HepG2 (cell line): Measurements from ENCODE around the gene HRG. TPM values are rescaled to one million over a fixed set of nuclear protein-coding genes. Genes with fewer than 3 reads are reported as not detected.

ENCODE experiments used
- ATAC-seq: fragments of 200-7000 bp; cut with Tn5 transposase; 3 replicates; pipeline ENCODE4 v1.9.1; 2020; ENCODE audit warnings: mild to moderate bottlenecking, moderate library complexity
- BruUV-seq: library from RNA; stranded (reverse); fragments of 400-500 nt; replicated peaks from 2 replicates; lab custom pipeline; 2021; lab: Mats Ljungman, UMichigan
- CTCF ChIA-PET: fragments of 300-600 bp; formaldehyde crosslinking; extraction: SDS; loops from one replicate; lab custom pipeline; 2021; ENCODE audit warnings: low total read pairs, inconsistent platforms, low intra/inter-chr PET ratio; lab: Yijun Ruan, JAX
- POLR2A ChIA-PET: fragments of 350-600 bp; sonication (Branson Sonifier 250); formaldehyde crosslinking; loops from one replicate; lab custom pipeline; 2020; ENCODE audit warnings: antibody characterized with exemption, inconsistent platforms; lab: Yijun Ruan, JAX
- DNase-seq: peaks from one replicate; pipeline ENCODE4 v3.0.0-alpha.2; 2015; ENCODE audit warnings: low spot score
- FAIRE-seq: peaks from 3 replicates; lab custom pipeline; 2011; peaks lifted over from hg19 to GRCh38; lab: Jason Lieb, UNC
- H2AFZ ChIP-seq: one replicate; pipeline ENCODE4 v1.6.1; 2011; ENCODE audit warnings: low read length, inconsistent platforms
- H3K27ac ChIP-seq: fragments of 300-600 bp; 3 replicates; pipeline ENCODE4 v1.8.0; 2011; ENCODE audit warnings: mixed run types, mild to moderate bottlenecking, mixed read lengths, low read length, inconsistent platforms; ENCODE audit not compliant: insufficient read depth; ENCODE audit errors: extremely low read length
- H3K27me3 ChIP-seq, 2 experiments: fragments of 200-600 bp in 1 of 2; 2 replicates in 1 of 2; 3 replicates in 1 of 2; pipeline versions ENCODE4 v1.6.0 to v1.8.0; 2011; ENCODE audit warnings: low read length in 2 of 2, mild to moderate bottlenecking in 2 of 2, moderate library complexity in 2 of 2, inconsistent platforms in 1 of 2; ENCODE audit not compliant: insufficient read depth in 2 of 2, control insufficient read depth in 1 of 2
- H3K36me3 ChIP-seq, 2 experiments: fragments of 200-600 bp in 1 of 2; replicated peaks in 1 of 2; 2 replicates in 1 of 2; 3 replicates in 1 of 2; pipeline versions ENCODE4 v1.5.1 to v1.8.0; 2011; ENCODE audit warnings: low read length in 2 of 2, inconsistent platforms in 1 of 2; ENCODE audit not compliant: insufficient read depth in 2 of 2, control insufficient read depth in 1 of 2
- H3K4me1 ChIP-seq: 2 replicates; pipeline ENCODE4 v1.5.1; 2012; ENCODE audit warnings: low read length, inconsistent platforms; ENCODE audit not compliant: insufficient read depth
- H3K4me2 ChIP-seq: 2 replicates; pipeline ENCODE4 v1.6.0; 2011; ENCODE audit warnings: low read depth, low read length, inconsistent platforms
- H3K4me3 ChIP-seq, 3 experiments: fragments of 200-600 bp in 1 of 3; sonication (generic), shearing (Covaris generic) in 1 of 3; replicated peaks in 1 of 3; 2 replicates each; pipeline ENCODE4 v1.5.1; 2011 to 2016; ENCODE audit warnings: low read length in 3 of 3, inconsistent platforms in 2 of 3, low read depth in 2 of 3, mild to moderate bottlenecking in 2 of 3, control low read depth in 1 of 3, mixed read lengths in 1 of 3; ENCODE audit not compliant: insufficient read depth in 1 of 3
- H3K79me2 ChIP-seq: one replicate; pipeline ENCODE4 v1.6.1; 2011; ENCODE audit warnings: low read length, inconsistent platforms; ENCODE audit not compliant: insufficient read depth
- H3K9ac ChIP-seq: 2 replicates; pipeline ENCODE4 v1.6.0; 2011; ENCODE audit warnings: mild to moderate bottlenecking, low read depth, low read length, inconsistent platforms; ENCODE audit not compliant: insufficient read depth
- H3K9me3 ChIP-seq: 2 replicates; pipeline ENCODE4 v1.5.1; 2012; ENCODE audit warnings: mild to moderate bottlenecking, low read length
- H4K20me1 ChIP-seq: 2 replicates; pipeline ENCODE4 v1.6.0; 2011; ENCODE audit warnings: inconsistent platforms, mild to moderate bottlenecking, low read length, moderate library complexity; ENCODE audit not compliant: insufficient read depth
- AGO1 ChIP-seq: fragments of 200-400 bp; formaldehyde crosslinking; IDR thresholded peaks from 2 replicates; pipeline ENCODE4 v1.6.1; 2017; ENCODE audit warnings: mild to moderate bottlenecking, low read depth, low read length, moderate library complexity; ENCODE audit not compliant: poor library complexity, severe bottlenecking
- ARID4A ChIP-seq: sonication (generic); formaldehyde crosslinking; IDR thresholded peaks from 2 replicates; pipeline ENCODE4 v1.5.0; 2020; ENCODE audit warnings: mild to moderate bottlenecking, missing genetic modification reagents, borderline replicate concordance
- GTF2F1 ChIP-seq: fragments of 150-350 bp; IDR thresholded peaks from 2 replicates; pipeline ENCODE4 v1.6.1; 2014; ENCODE audit warnings: low read length
- NFATC3 ChIP-seq: sonication (generic); formaldehyde crosslinking; IDR thresholded peaks from 2 replicates; pipeline ENCODE4 v1.5.1; 2020; ENCODE audit warnings: mild to moderate bottlenecking, missing genetic modification reagents
- NFE2L1 ChIP-seq: sonication (generic); formaldehyde crosslinking; IDR thresholded peaks from 2 replicates; pipeline ENCODE4 v1.4.0; 2020; ENCODE audit warnings: missing genetic modification reagents, mild to moderate bottlenecking, borderline replicate concordance
- TCF7 ChIP-seq: sonication (generic); IDR thresholded peaks from 2 replicates; pipeline ENCODE4 v1.6.1; 2016; ENCODE audit warnings: antibody characterized with exemption, low read depth
- TEAD2 ChIP-seq: sonication (generic); formaldehyde crosslinking; IDR thresholded peaks from 2 replicates; pipeline ENCODE4 v1.9.0; 2021; ENCODE audit warnings: missing genetic modification reagents
- ZBTB3 ChIP-seq: sonication (generic); formaldehyde crosslinking; IDR thresholded peaks from 2 replicates; pipeline ENCODE4 v1.4.0; 2020; ENCODE audit warnings: low read depth, mild to moderate bottlenecking, moderate library complexity, missing genetic modification reagents, borderline replicate concordance
- ZNF124 ChIP-seq: sonication (generic); formaldehyde crosslinking; IDR thresholded peaks from 2 replicates; pipeline ENCODE4 v1.4.0; 2020; ENCODE audit warnings: missing genetic modification reagents
- ZNF264 ChIP-seq: sonication (generic); formaldehyde crosslinking; IDR thresholded peaks from 2 replicates; pipeline ENCODE4 v1.4.0; 2020; ENCODE audit warnings: missing genetic modification reagents
- ZNF282 ChIP-seq: fragments of 450-650 bp; IDR thresholded peaks from 2 replicates; pipeline ENCODE4 v1.6.1; 2018; ENCODE audit not compliant: partially characterized antibody
- ZNF44 ChIP-seq: sonication (generic); formaldehyde crosslinking; IDR thresholded peaks from 2 replicates; pipeline ENCODE4 v1.5.1; 2020; ENCODE audit warnings: mild to moderate bottlenecking, missing genetic modification reagents
- ZNF512 ChIP-seq: sonication (generic); formaldehyde crosslinking; IDR thresholded peaks from 2 replicates; pipeline ENCODE4 v1.4.0; 2020; ENCODE audit warnings: mild to moderate bottlenecking, missing genetic modification reagents
- ZNF660 ChIP-seq: sonication (generic); formaldehyde crosslinking; IDR thresholded peaks from 2 replicates; pipeline ENCODE4 v1.5.1; 2020; ENCODE audit warnings: mild to moderate bottlenecking, low read depth, missing genetic modification reagents, borderline replicate concordance
- ZSCAN9 ChIP-seq: IDR thresholded peaks from 2 replicates; pipeline ENCODE4 v1.6.1; 2016; ENCODE audit warnings: borderline replicate concordance
- in situ Hi-C: cut with HindIII; loops from 2 replicates; pipeline ENCODE4 v1.10.0; 2017; ENCODE audit warnings: low pct_unique_long_range_greater_than_20kb; ENCODE audit not compliant: extremely low pct_ligation_motif_present
- intact Hi-C: fragments of 100-400 bp; cut with micrococcal nuclease; formaldehyde crosslinking; loops from one replicate; pipeline ENCODE4 v1.10.0; 2022; ENCODE audit not compliant: unreplicated experiment
- polyA plus RNA-seq, 8 experiments: library from polyadenylated mRNA; depleted of rRNA in 3 of 8; stranded (reverse) in 7 of 8; unstranded in 1 of 8; fragments of >200 nt; fragmentation: Illumina TruSeq in 4 of 8; extraction: Trizol in 4 of 8; gene quantifications; 2 replicates each; pipeline versions ENCODE4 v1.2.1 to v1.2.3, GENCODE V29; 2011 to 2016; ENCODE audit warnings: low read depth in 4 of 8, missing spikeins in 1 of 8, mixed read lengths in 1 of 8; ENCODE audit not compliant: insufficient read depth in 1 of 8
- total RNA-seq, 5 experiments: library from RNA; depleted of rRNA; stranded (reverse); fragments of >200 nt; fragmentation: Illumina TruSeq; extraction: Trizol; gene quantifications; 2 replicates each; pipeline ENCODE4 v1.2.3, GENCODE V29; 2016; ENCODE audit warnings: low read depth in 1 of 5
- TF ChIP-seq, protein P1 (sequence below): sonication (generic); formaldehyde crosslinking; IDR thresholded peaks from 2 replicates; pipeline ENCODE4 v1.5.1; 2020; ENCODE audit warnings: mild to moderate bottlenecking, missing genetic modification reagents

HRG gene
- total and polyA plus RNA-seq, 2 of the 13 experiments (the other 11 are each of a cell fraction or from before 2014, with no cell fraction given), result 0.09 to 0.11 TPM

DNA sequence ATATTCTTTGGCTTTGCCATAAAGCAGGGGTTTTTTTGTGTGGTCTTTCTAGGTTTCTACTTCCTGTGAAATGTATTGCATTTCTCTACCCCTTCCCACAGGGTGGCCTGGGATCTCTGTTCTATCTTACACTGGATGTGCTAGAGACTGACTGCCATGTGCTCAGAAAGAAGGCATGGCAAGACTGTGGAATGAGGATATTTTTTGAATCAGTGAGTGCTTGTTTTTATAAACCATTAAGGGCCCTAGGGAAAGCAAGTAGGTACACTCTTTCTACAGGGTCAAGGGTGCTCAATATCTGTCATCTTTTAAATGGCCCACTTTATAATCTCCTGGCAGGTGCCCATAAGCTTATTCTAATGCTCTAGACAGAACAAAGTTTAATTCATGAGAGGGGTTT lies 24.9 kb upstream of the HRG start:
- no peak overlapping the region for H3K9ac ChIP-seq
- H3K4me1 ChIP-seq, result peaks cover 20% of the 10 kb centered on the region
- H2AFZ ChIP-seq, result no peak overlapping the region
- no TSS peak for BruUV-seq
- H3K27ac ChIP-seq, result no peak overlapping the region
- FAIRE-seq (no peak), ATAC-seq (no peak), DNase-seq (no peak)
- H3K4me3 ChIP-seq, result no peak overlapping the region
- in situ Hi-C loops (no loop called here), intact Hi-C loops (no loop called here)
- H3K27me3 ChIP-seq, result no peaks in the 10 kb centered on the region
- ChIA-PET POLR2A (no interaction called here), CTCF (no interaction called here)
- H4K20me1 ChIP-seq, result no peaks in the 10 kb centered on the region
- H3K9me3 ChIP-seq, result no peaks in the 10 kb centered on the region
- peak overlapping the region; percentile 34; the same call in 1 of the 2 replicates for H3K4me2 ChIP-seq
- no peaks in the 10 kb centered on the region for H3K36me3 ChIP-seq
- no peaks in the 10 kb centered on the region for H3K79me2 ChIP-seq
- TF ChIP-seq GTF2F1, result no peak
- no peak for TF ChIP-seq ZNF660
- TF ChIP-seq TCF7, result no peak
- TF ChIP-seq AGO1, result no peak
- no peak for TF ChIP-seq ZNF282
- TF ChIP-seq NFE2L1, result no peak
- TF ChIP-seq ZNF512, result no peak
- TF ChIP-seq, protein P1, sequence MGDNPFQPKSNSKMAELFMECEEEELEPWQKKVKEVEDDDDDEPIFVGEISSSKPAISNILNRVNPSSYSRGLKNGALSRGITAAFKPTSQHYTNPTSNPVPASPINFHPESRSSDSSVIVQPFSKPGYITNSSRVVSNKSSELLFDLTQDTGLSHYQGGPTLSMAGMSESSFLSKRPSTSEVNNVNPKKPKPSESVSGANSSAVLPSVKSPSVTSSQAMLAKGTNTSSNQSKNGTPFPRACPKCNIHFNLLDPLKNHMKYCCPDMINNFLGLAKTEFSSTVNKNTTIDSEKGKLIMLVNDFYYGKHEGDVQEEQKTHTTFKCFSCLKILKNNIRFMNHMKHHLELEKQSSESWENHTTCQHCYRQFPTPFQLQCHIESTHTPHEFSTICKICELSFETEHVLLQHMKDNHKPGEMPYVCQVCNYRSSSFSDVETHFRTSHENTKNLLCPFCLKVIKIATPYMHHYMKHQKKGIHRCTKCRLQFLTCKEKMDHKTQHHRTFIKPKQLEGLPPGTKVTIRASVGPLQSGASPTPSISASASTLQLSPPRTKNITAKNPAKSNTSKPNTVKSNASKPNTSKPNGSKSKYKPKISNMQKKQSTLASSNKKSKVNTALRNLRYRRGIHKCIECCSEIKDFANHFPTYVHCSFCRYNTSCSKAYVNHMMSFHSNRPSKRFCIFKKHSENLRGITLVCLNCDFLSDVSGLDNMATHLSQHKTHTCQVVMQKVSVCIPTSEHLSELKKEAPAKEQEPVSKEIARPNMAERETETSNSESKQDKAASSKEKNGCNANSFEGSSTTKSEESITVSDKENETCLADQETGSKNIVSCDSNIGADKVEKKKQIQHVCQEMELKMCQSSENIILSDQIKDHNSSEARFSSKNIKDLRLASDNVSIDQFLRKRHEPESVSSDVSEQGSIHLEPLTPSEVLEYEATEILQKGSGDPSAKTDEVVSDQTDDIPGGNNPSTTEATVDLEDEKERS (CRISPR knock-in tag), result no peak
- TF ChIP-seq ZBTB3, result no peak
- TF ChIP-seq ZNF264 (CRISPR knock-in tag), result no peak
- TF ChIP-seq ZSCAN9 (CRISPR knock-in tag), result no peak
- no peak for TF ChIP-seq TEAD2
- TF ChIP-seq ARID4A (CRISPR knock-in tag), result no peak
- TF ChIP-seq ZNF124, result no peak
- no peak for TF ChIP-seq ZNF44
- TF ChIP-seq NFATC3, result no peak
